CD4-positive, CD25-positive, alpha-beta regulatory T cell (primary cell): Measurements from ENCODE around the gene IMP4. TPM values are rescaled to one million over a fixed set of nuclear protein-coding genes. Genes with fewer than 3 reads are reported as not detected.

Experiments
- ATAC-seq, 2 donors: fragments of 150-1000 bp; cut with Tn5 transposase; one replicate each; pipeline ENCODE4 v1.10.0; 2021; ENCODE audit warnings: low read depth in 2 of 2, moderate number of reproducible peaks in 2 of 2, moderate library complexity in 1 of 2
- DNase-seq, 3 donors: peaks; one replicate each; pipeline versions ENCODE4 v3.0.0 to v3.0.0-alpha.2; 2012 to 2022; ENCODE audit warnings: mixed read lengths in 1 of 3
- H3K27ac ChIP-seq: one replicate; pipeline ENCODE4 v1.7.0; 2013; ENCODE audit warnings: mild to moderate bottlenecking, low read length; ENCODE audit not compliant: insufficient read depth, poor library complexity, severe bottlenecking
- H3K27me3 ChIP-seq: one replicate; pipeline ENCODE4 v1.7.0; 2013; ENCODE audit warnings: low read length; ENCODE audit not compliant: control insufficient read depth, insufficient read depth
- H3K36me3 ChIP-seq: one replicate; pipeline ENCODE4 v1.7.0; 2013; ENCODE audit warnings: mild to moderate bottlenecking, low read length, moderate library complexity; ENCODE audit not compliant: control insufficient read depth, insufficient read depth
- H3K4me1 ChIP-seq: 2 replicates; pipeline ENCODE4 v1.7.0; 2013; ENCODE audit warnings: mild to moderate bottlenecking, low read length; ENCODE audit not compliant: insufficient read depth, control insufficient read depth, poor library complexity, severe bottlenecking
- H3K4me3 ChIP-seq: one replicate; pipeline ENCODE4 v1.7.0; 2013; ENCODE audit warnings: low read depth, mild to moderate bottlenecking, low read length, moderate library complexity
- H3K9me3 ChIP-seq, 2 experiments: 1 replicate in 1 of 2; 2 replicates in 1 of 2; pipeline ENCODE4 v1.7.0; 2013; ENCODE audit warnings: low read length in 2 of 2, mild to moderate bottlenecking in 1 of 2, moderate library complexity in 1 of 2; ENCODE audit not compliant: control insufficient read depth in 2 of 2
- H3K27ac Mint-ChIP-seq, 3 donors: one replicate each; pipeline ENCODE4 v1.8.0; 2020 to 2022; ENCODE audit warnings: mild to moderate bottlenecking in 3 of 3, mixed read lengths in 3 of 3, moderate library complexity in 2 of 3
- H3K27me3 Mint-ChIP-seq: one replicate; pipeline ENCODE4 v1.8.0; 2022; ENCODE audit warnings: mild to moderate bottlenecking, mixed read lengths
- H3K36me3 Mint-ChIP-seq: one replicate; pipeline ENCODE4 v1.8.0; 2020; ENCODE audit warnings: mixed read lengths
- H3K4me1 Mint-ChIP-seq, 4 donors: one replicate each; pipeline ENCODE4 v1.8.0; 2020 to 2022; ENCODE audit warnings: mixed read lengths in 4 of 4, mild to moderate bottlenecking in 1 of 4
- H3K4me3 Mint-ChIP-seq, 4 donors: one replicate each; pipeline ENCODE4 v1.8.0; 2020 to 2022; ENCODE audit warnings: mild to moderate bottlenecking in 4 of 4, mixed read lengths in 4 of 4, moderate library complexity in 3 of 4
- H3K9me3 Mint-ChIP-seq, 7 donors: one replicate each; pipeline ENCODE4 v1.8.0; 2020 to 2022; ENCODE audit warnings: mixed read lengths in 7 of 7, mild to moderate bottlenecking in 3 of 7, moderate library complexity in 2 of 7
- polyA plus RNA-seq, 4 donors: library from polyadenylated mRNA; unstranded; fragments of 300-500 nt; fragmentation: Illumina TruSeq; gene quantifications; one replicate each; pipeline ENCODE4 v1.2.3, GENCODE V29; 2021
- total RNA-seq: library from RNA; stranded (reverse); gene quantifications from one replicate; pipeline ENCODE4 v1.2.3, GENCODE V29; 2022

IMP4 gene
- total and polyA plus RNA-seq, 5 donors from 2014 or later = 72.4 to 111 (median 73.5) TPM

DNA sequence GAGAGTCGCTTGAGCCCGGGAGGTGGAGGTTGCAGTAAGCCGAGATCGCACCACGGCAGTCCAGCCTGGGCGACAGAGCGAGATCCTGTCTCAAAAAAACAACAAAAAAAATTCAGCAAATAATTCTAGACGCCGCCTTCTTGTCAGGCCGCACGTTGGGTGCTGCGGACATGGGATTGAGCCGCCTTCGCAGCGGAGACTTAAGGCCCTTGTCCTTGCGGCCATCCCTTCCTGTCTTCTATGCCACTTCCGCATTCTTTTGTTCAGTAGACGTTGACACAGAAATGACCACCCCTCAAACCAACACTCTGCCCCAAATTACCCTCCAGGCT lies 29.0 kb downstream of the IMP4 start:
- H3K9me3 ChIP-seq = no peaks in the 10 kb centered on the region
- H3K9me3 Mint-ChIP-seq = peaks cover 0 to 2% (median 0%) of the 10 kb centered on the region in 7 donors
- peaks cover 57% of the 10 kb centered on the region for H3K4me1 ChIP-seq
- H3K27me3 ChIP-seq = no peaks in the 10 kb centered on the region
- H3K36me3 Mint-ChIP-seq = peaks cover 18% of the 10 kb centered on the region
- no peaks in the 10 kb centered on the region for H3K36me3 ChIP-seq
- DNase-seq = no peak
- H3K27ac Mint-ChIP-seq = peak overlapping the region; percentile 95 to 98 (median 97)
- H3K4me3 Mint-ChIP-seq = peak overlapping the region; percentile 92 to 100 (median 94)
- peaks cover 14 to 64% (median 48%) of the 10 kb centered on the region in 4 donors for H3K4me1 Mint-ChIP-seq
- peak overlapping the region; percentile 81 for H3K4me3 ChIP-seq
- peak overlapping the region; percentile 75 for H3K27ac ChIP-seq
- H3K27me3 Mint-ChIP-seq = no peaks in the 10 kb centered on the region
- peak; percentile 1 to 2 for ATAC-seq

DNA sequence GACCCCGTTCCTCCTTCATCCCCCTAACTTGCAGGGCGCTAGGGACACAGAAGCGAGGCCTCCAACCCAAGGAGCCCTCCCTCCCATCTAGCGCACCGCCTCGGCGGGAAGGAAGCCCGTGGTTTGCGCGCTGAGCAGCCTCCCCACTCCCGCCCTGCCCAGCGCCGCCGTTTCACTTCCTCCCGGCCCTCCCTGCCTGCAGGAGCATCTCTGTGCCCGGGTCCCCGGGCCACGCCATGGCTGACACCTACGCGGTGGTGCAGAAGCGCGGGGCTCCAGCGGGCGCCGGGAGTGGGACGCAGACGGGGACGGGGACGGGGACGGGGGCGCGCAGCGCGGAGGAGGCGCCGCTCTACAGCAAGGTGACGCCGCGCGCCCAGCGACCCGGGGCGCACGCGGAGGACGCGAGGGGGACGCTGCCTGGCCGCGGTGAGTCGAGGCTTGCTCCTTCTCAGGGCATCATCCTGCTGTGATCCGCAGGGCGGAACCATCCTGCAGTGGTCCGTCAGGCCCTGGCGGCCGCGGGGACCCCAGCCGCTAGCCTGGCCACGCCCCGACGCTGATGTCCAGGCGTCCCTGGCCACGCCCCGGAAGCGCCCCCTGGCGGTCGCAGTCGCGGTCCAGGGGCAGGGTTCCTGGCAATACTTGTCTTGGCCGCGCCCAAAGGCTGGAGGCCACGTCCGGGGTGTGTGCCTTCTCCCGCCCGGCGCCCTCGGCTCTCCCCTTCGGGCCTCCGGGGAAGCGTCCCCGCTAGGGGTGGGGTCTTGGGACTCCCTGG lies 29.5 kb downstream of the IMP4 start:
- Mint-ChIP-seq H3K36me3 (peaks cover 18% of the 10 kb centered on the region), H3K4me3 (peak overlapping the region; percentile 92 to 100 (median 94))
- peaks cover 62% of the 10 kb centered on the region for H3K4me1 ChIP-seq

DNA sequence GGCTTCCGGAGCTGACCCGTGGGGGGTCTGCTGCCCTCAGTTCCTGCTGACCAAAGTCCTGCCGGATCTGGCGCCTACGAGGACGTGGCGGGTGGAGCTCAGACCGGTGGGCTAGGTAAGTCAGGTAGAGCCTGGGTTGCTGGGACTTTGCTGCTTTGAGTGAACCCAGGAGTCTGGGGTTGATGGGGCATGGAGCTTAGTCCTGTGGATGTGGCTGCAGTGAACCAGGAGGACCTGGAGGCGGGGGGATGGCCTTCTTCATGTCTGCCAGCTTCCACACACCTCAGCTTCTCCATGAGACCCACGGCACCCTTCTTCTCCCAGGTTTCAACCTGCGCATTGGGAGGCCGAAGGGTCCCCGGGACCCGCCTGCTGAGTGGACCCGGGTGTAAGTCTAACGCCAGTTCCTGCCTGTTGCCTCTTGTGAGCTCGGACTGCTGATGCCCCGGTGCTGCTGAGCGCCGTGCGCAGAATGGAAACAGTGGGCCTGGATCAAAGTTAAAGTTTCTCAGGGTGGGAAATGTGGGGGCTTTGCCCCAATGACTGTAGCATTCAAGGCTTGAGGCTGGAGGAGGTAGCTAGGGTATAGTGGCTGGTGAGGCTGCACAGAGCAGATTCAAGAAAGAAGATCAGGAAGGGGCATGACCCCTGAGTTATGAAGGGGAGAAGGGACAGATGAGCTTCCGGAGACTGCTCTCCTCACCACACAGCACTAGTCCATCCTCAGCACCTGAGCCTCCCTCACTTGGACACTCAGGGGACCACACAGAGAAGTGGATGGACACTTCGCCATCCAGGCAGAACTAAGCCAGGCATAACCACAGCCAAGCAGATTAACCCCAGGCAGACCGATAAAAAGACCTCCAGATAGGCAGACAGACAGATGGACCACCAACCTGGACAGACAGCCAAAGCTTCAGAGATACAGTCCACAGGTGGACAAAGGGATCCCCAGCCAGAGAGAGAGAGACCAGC lies 30.4 kb downstream of the IMP4 start:
- Histone ChIP-seq H3K4me1 (peaks cover 62% of the 10 kb centered on the region), H3K36me3 (no peaks in the 10 kb centered on the region), H3K27me3 (no peaks in the 10 kb centered on the region), H3K27ac (peak overlapping the region; percentile 75), H3K9me3 (no peaks in the 10 kb centered on the region), H3K4me3 (peak overlapping the region; percentile 32)
- Mint-ChIP-seq H3K27ac (peak overlapping the region; percentile 4 to 90 (median 76)), H3K4me3 (peak overlapping the region; percentile 91 to 93 (median 92)), H3K4me1 (peaks cover 14 to 77% (median 55%) of the 10 kb centered on the region in 4 donors), H3K27me3 (no peaks in the 10 kb centered on the region), H3K36me3 (peaks cover 18% of the 10 kb centered on the region), H3K9me3 (peaks cover 0 to 2% (median 0%) of the 10 kb centered on the region in 7 donors)
- no peak for ATAC-seq
- no peak for DNase-seq

More for the DNA sequence above, 29.5 kb downstream of the IMP4 start:
- Mint-ChIP-seq H3K9me3 (peaks cover 0 to 2% (median 0%) of the 10 kb centered on the region in 7 donors), H3K27ac (peak overlapping the region; percentile 95 to 98 (median 97)), H3K27me3 (no peaks in the 10 kb centered on the region), H3K4me1 (peaks cover 14 to 69% (median 51%) of the 10 kb centered on the region in 4 donors)
- Histone ChIP-seq H3K27me3 (no peaks in the 10 kb centered on the region), H3K27ac (peak overlapping the region; percentile 75), H3K4me3 (peak overlapping the region; percentile 81), H3K9me3 (no peaks in the 10 kb centered on the region), H3K36me3 (no peaks in the 10 kb centered on the region)
- DNase-seq (peak; percentile 61 to 84 (median 69)), ATAC-seq (peak; percentile 80 to 82)

DNA sequence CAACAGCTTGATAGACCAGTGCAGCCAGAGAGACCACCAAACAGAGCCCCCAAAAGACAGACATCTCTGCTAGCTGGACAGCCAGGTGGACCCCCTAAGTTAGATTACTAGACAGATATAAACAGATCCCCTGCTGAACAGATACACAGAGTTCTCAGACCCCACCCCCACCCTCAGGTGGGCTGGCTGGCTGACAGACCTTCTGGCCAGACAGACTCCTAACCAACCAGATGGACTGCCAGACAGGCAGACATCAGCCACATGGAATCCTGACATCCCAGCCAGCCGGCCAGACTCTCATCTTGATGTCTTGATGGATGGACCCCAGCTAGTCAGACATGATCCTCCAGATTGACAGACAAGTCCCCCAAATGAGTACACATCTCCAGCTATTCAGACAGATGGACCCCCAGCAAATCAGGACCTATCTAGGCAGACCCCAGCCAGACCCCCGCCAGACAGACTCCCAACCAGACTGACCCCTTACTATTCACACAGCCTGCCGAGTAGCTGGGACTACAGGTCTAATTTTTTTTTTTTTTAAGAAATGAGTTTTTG lies 31.2 kb downstream of the IMP4 start:
- Histone ChIP-seq H3K4me1 (peaks cover 62% of the 10 kb centered on the region), H3K9me3 (no peaks in the 10 kb centered on the region), H3K4me3 (no peak overlapping the region), H3K27me3 (no peaks in the 10 kb centered on the region), H3K36me3 (no peaks in the 10 kb centered on the region), H3K27ac (no peak overlapping the region)
- peak overlapping the region; percentile 91 to 93 (median 92) for H3K4me3 Mint-ChIP-seq
- no peak for DNase-seq
- no peak for ATAC-seq
- H3K36me3 Mint-ChIP-seq = peaks cover 18% of the 10 kb centered on the region
- H3K4me1 Mint-ChIP-seq = peaks cover 14 to 84% (median 57%) of the 10 kb centered on the region in 4 donors
- peaks cover 0 to 2% (median 0%) of the 10 kb centered on the region in 7 donors for H3K9me3 Mint-ChIP-seq
- no peaks in the 10 kb centered on the region for H3K27me3 Mint-ChIP-seq
- peak overlapping the region; percentile 61 to 90 (median 76) for H3K27ac Mint-ChIP-seq

DNA sequence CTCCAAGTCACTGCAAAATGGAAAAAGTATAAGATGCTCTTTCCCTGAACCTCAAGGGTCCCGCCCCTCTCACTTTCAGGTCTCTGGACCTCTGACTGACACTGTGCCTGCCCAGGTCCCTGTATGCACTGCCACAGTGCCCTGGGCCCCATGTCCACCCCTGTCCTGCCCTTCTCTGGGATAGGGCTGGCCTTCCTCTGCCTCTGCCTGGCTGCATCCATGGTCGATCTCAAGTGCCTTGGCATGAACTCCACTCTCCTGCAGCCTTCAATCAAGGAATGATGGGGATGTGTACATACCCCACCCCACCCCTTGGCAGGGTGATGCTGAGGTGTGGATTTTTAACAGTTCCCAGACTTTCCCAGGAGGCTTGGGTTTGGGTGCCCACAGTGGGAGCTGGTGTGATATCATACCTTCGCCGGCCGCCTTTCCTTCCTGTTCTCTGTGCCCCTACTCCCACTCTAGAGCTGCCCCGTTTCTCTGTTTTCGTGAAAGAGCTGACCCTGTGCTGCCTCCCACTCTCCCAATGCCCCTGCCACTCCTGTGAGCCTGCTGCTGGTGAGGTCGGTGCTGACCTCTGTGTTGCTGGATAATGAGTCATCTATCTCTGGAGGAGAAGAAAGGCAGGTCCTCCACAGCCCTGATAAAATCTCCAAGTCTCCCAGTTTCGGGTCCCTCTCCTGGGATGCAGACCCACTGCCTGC lies 32.0 kb downstream of the IMP4 start:
- H3K4me3 Mint-ChIP-seq = peak overlapping the region; percentile 59 to 92 (median 92)
- H3K27me3 Mint-ChIP-seq = no peaks in the 10 kb centered on the region

DNA sequence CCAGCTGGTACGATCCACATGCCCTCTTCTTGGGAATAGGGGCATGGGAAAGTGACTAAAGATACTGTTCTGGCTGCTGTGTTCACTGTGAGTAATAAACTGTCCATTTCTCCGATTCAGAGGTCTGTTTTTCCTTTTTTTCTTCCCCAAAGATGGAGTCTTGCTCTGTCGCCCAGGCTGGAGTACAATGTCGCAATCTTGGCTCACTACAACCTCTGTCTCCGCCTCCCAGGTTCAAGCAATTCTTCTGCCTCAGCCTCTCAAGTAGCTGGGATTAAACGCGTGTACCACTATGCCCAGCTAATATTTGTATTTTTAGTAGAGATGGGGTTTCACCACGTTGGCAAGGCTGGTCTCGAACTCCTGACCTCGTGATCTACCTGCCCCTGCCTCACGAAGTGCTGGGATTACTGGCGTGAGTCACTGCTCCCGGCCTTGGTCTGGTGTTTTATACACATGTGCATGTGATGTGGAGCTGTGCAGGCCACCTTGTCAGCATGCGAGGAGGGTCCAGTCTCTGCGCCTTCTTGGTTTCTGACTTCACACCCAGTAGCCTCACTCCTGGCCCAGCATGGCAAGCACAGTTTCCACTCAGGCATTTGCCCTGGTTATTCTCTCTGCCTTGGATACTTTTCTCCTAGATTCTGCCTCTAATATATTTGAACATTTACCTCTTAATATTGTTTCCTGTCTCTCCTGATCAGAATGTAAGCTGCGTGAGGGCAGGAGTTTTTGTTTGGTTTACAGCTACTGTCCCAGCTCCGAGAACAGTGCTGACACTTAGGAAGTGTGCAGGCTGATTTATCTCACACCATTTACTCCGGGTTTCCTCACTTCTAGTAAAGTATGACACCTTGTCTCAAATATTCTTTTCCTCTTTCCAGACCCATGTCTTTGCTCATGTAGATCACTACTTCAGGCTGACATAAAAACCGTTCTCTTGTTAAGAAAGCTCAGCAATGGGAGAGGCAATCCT lies 32.9 kb downstream of the IMP4 start:
- Mint-ChIP-seq H3K36me3 (peaks cover 27% of the 10 kb centered on the region), H3K9me3 (peaks cover 0 to 2% (median 0%) of the 10 kb centered on the region in 7 donors), H3K4me1 (peaks cover 15 to 90% (median 61%) of the 10 kb centered on the region in 4 donors), H3K27ac (peak overlapping the region in 1 of 3 donors; percentile 74), H3K4me3 (peak overlapping the region in 3 of 4 donors; percentile 25 to 92 (median 87)), H3K27me3 (no peaks in the 10 kb centered on the region)
- no peaks in the 10 kb centered on the region for H3K36me3 ChIP-seq
- H3K4me1 ChIP-seq = peaks cover 58% of the 10 kb centered on the region
- no peaks in the 10 kb centered on the region for H3K9me3 ChIP-seq
- DNase-seq (no peak), ATAC-seq (no peak)
- no peak overlapping the region for H3K4me3 ChIP-seq
- H3K27me3 ChIP-seq = no peaks in the 10 kb centered on the region
- H3K27ac ChIP-seq = no peak overlapping the region

More for the DNA sequence above, 32.0 kb downstream of the IMP4 start:
- Histone ChIP-seq H3K4me1 (peaks cover 60% of the 10 kb centered on the region), H3K36me3 (no peaks in the 10 kb centered on the region), H3K27me3 (no peaks in the 10 kb centered on the region), H3K27ac (no peak overlapping the region), H3K4me3 (no peak overlapping the region), H3K9me3 (no peaks in the 10 kb centered on the region)
- peaks cover 19 to 90% (median 63%) of the 10 kb centered on the region in 4 donors for H3K4me1 Mint-ChIP-seq
- peaks cover 21% of the 10 kb centered on the region for H3K36me3 Mint-ChIP-seq
- DNase-seq = no peak
- H3K9me3 Mint-ChIP-seq = peaks cover 0 to 2% (median 0%) of the 10 kb centered on the region in 7 donors
- H3K27ac Mint-ChIP-seq = peak overlapping the region in 2 of 3 donors; percentile 74 to 76
- ATAC-seq = no peak
